SK-N-SH (cell line): Measurements from ENCODE around the gene UGT1A10. TPM values are rescaled to one million over a fixed set of nuclear protein-coding genes. Genes with fewer than 3 reads are reported as not detected.

Experiments used
- CTCF ChIA-PET: fragments of 300-600, 350-600 bp; formaldehyde crosslinking; extraction: SDS; loops from one replicate; lab custom pipeline; 2021; lab: Yijun Ruan, JAX
- POLR2A ChIA-PET: fragments of 350-600 bp; sonication (Branson Sonifier 250); formaldehyde crosslinking; extraction: SDS; loops from one replicate; lab custom pipeline; 2020; ENCODE audit warnings: antibody characterized with exemption, inconsistent platforms; lab: Yijun Ruan, JAX
- DNase-seq: peaks from one replicate; pipeline ENCODE4 v3.0.0; 2012
- H2AFZ ChIP-seq: fragments of 200-600 bp; sonication (generic); 2 replicates; pipeline ENCODE4 v1.8.1; 2016; ENCODE audit warnings: antibody characterized with exemption, mild to moderate bottlenecking, low read depth
- H3F3A ChIP-seq: fragments of 200-600 bp; sonication (generic); replicated peaks from 2 replicates; pipeline ENCODE3; 2016; ENCODE audit warnings: antibody characterized with exemption, mild to moderate bottlenecking; ENCODE audit not compliant: insufficient read depth
- H3K27ac ChIP-seq, 2 experiments: fragments of 200-500 bp in 1 of 2; fragments of 200-600 bp in 1 of 2; sonication (Bioruptor generic) in 1 of 2; sonication (generic), shearing (Covaris generic) in 1 of 2; 2 replicates each; pipeline versions ENCODE4 v1.5.1 to v1.6.1; 2014 to 2016; ENCODE audit warnings: low read depth in 2 of 2, inconsistent platforms in 1 of 2, low read length in 1 of 2, mild to moderate bottlenecking in 1 of 2, mixed read lengths in 1 of 2
- H3K27me3 ChIP-seq: fragments of 200-600 bp; sonication (generic), shearing (Covaris generic); 2 replicates; pipeline ENCODE4 v1.6.1; 2016; ENCODE audit warnings: mixed run types; ENCODE audit not compliant: insufficient read depth
- H3K36me3 ChIP-seq, 2 experiments: fragments of 200-500 bp in 1 of 2; fragments of 200-600 bp in 1 of 2; sonication (Bioruptor generic) in 1 of 2; sonication (generic) in 1 of 2; replicated peaks in 1 of 2; 2 replicates each; pipeline versions ENCODE3 to v1.5.1; 2014 to 2016; ENCODE audit warnings: low read length in 1 of 2, mild to moderate bottlenecking in 1 of 2; ENCODE audit not compliant: insufficient read depth in 2 of 2, control insufficient read depth in 1 of 2
- H3K4me1 ChIP-seq, 2 experiments: fragments of 200-500 bp in 1 of 2; fragments of 200-600 bp in 1 of 2; sonication (Bioruptor generic) in 1 of 2; sonication (generic), shearing (Covaris generic) in 1 of 2; 2 replicates each; pipeline versions ENCODE4 v1.5.1 to v1.6.1; 2014 to 2016; ENCODE audit warnings: low read depth in 1 of 2, low read length in 1 of 2, mixed run types in 1 of 2; ENCODE audit not compliant: insufficient read depth in 2 of 2, control insufficient read depth in 1 of 2
- H3K4me2 ChIP-seq: fragments of 200-600 bp; sonication (generic), shearing (Covaris generic); 2 replicates; pipeline ENCODE4 v1.6.1; 2017; ENCODE audit warnings: mixed run types
- H3K4me3 ChIP-seq, 2 experiments: fragments of 200-500 bp in 1 of 2; fragments of 200-600 bp in 1 of 2; sonication (Bioruptor generic) in 1 of 2; sonication (generic), shearing (Covaris generic) in 1 of 2; 2 replicates each; pipeline versions ENCODE4 v1.5.1 to v1.8.1; 2014 to 2016; ENCODE audit warnings: low read depth in 2 of 2, inconsistent platforms in 1 of 2, low read length in 1 of 2, mild to moderate bottlenecking in 1 of 2, mixed read lengths in 1 of 2, moderate library complexity in 1 of 2
- H3K79me2 ChIP-seq: fragments of 200-600 bp; sonication (generic); 2 replicates; pipeline ENCODE4 v1.8.1; 2017; ENCODE audit warnings: mild to moderate bottlenecking; ENCODE audit not compliant: insufficient read depth
- H3K9ac ChIP-seq: fragments of 200-600 bp; sonication (generic); 2 replicates; pipeline ENCODE4 v1.6.1; 2017; ENCODE audit warnings: mixed run types
- H3K9me2 ChIP-seq: fragments of 200-600 bp; sonication (generic); 2 replicates; pipeline ENCODE4 v1.6.1; 2017; ENCODE audit warnings: mixed run types
- H3K9me3 ChIP-seq: fragments of 200-600 bp; sonication (generic); 2 replicates; pipeline ENCODE4 v1.6.1; 2017; ENCODE audit warnings: mixed run types, mild to moderate bottlenecking, moderate library complexity
- H4K20me1 ChIP-seq: fragments of 200-600 bp; sonication (generic); 2 replicates; pipeline ENCODE4 v1.6.1; 2017; ENCODE audit warnings: mild to moderate bottlenecking, mixed run types; ENCODE audit not compliant: insufficient read depth
- CHD2 ChIP-seq: fragments of 150-350 bp; IDR thresholded peaks from 2 replicates; pipeline ENCODE4 v1.6.1; 2018; ENCODE audit warnings: low read length; ENCODE audit not compliant: partially characterized antibody
- EZH2phosphoT487 ChIP-seq: fragments of 200-600 bp; sonication (generic); IDR thresholded peaks from 2 replicates; pipeline ENCODE4 v1.6.1; 2017; ENCODE audit warnings: low read depth, mixed run types, mild to moderate bottlenecking, antibody characterized with exemption, moderate library complexity, borderline replicate concordance
- IRF3 ChIP-seq: fragments of 150-350 bp; IDR thresholded peaks from 2 replicates; pipeline ENCODE4 v1.6.1; 2016; ENCODE audit warnings: mild to moderate bottlenecking, low read depth, low read length
- MEF2A ChIP-seq: IDR thresholded peaks from 2 replicates; pipeline ENCODE4 v1.4.0; 2012; ENCODE audit warnings: low read depth, borderline replicate concordance
- POLR2AphosphoS5 ChIP-seq: IDR thresholded peaks from 2 replicates; pipeline ENCODE4 v1.6.1; 2012; ENCODE audit warnings: low read depth, low read length
- SIN3A ChIP-seq: IDR thresholded peaks from 2 replicates; pipeline ENCODE4 v1.6.1; 2012; ENCODE audit warnings: low read depth, mild to moderate bottlenecking, low read length, moderate library complexity, borderline replicate concordance
- SMC3 ChIP-seq: IDR thresholded peaks from 2 replicates; pipeline ENCODE4 v1.6.1; 2012; ENCODE audit warnings: low read depth, low read length, improper control_type of control experiment
- TCF12 ChIP-seq: IDR thresholded peaks from 2 replicates; pipeline ENCODE4 v1.4.0; 2012
- YY1 ChIP-seq: IDR thresholded peaks from 2 replicates; pipeline ENCODE4 v1.4.0; 2012; ENCODE audit warnings: low read depth, mild to moderate bottlenecking
- ZBTB33 ChIP-seq: IDR thresholded peaks from 2 replicates; pipeline ENCODE4 v1.4.0; 2012; ENCODE audit warnings: low read depth, borderline replicate concordance
- WGBS: methylation state at CpG from one replicate; pipeline ENCODE4 v1.1.6; 2017; ENCODE audit warnings: low lambda C conversion rate; 5-methylcytosine and 5-hydroxymethylcytosine counted together
- polyA plus RNA-seq, 3 experiments: library from polyadenylated mRNA; depleted of rRNA; stranded (reverse); fragments of >200 nt; gene quantifications; 2 replicates each; pipeline ENCODE4 v1.2.3, GENCODE V29; 2012

Gene UGT1A10
- polyA plus RNA-seq, 1 of the 3 experiments (the other 2 are of a cell fraction) = not detected

DNA sequence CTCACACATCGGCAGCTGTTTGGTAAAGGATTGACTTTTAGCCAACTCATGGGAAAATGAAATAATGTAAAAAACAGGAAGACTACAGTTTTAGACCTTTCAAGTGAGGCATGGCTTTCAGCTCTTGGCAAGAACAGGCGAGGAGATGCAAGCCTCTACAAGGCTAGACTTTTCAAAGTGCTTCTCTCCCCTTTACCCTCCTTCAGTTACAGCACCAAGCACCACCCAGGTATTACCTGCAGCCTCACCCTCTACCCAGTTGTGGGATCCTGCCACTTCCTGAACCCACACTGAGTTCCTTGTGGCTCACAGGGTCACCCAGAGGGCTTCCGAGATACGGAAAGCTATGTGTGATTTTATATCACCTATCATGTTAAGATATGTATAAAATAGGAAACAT, 14.7 kb downstream of the UGT1A10 start:
- H3K27ac ChIP-seq = no peak overlapping the region
- no peaks in the 10 kb centered on the region for H3K79me2 ChIP-seq
- H2AFZ ChIP-seq = no peak overlapping the region
- H3F3A ChIP-seq = no peaks in the 10 kb centered on the region
- ChIA-PET POLR2A (no interaction called here), CTCF (no interaction called here)
- no peaks in the 10 kb centered on the region for H4K20me1 ChIP-seq
- no peaks in the 10 kb centered on the region for H3K4me1 ChIP-seq
- H3K36me3 ChIP-seq = no peaks in the 10 kb centered on the region
- DNase-seq = no peak
- no peak overlapping the region for H3K4me3 ChIP-seq
- no peaks in the 10 kb centered on the region for H3K27me3 ChIP-seq
- no peak for TF ChIP-seq TCF12
- TF ChIP-seq EZH2phosphoT487 = no peak
- no peak for TF ChIP-seq SIN3A
- no peak for TF ChIP-seq SMC3
- TF ChIP-seq CHD2 = no peak
- no peak for TF ChIP-seq ZBTB33
- TF ChIP-seq YY1 = no peak
- TF ChIP-seq MEF2A = no peak
- TF ChIP-seq POLR2AphosphoS5 = no peak
- H3K9me2 ChIP-seq = no peaks in the 10 kb centered on the region
- H3K9me3 ChIP-seq = no peaks in the 10 kb centered on the region
- H3K4me2 ChIP-seq = no peak overlapping the region
- WGBS = 53% methylated on average over 4 of the region's 4 CpGs
- no peak overlapping the region for H3K9ac ChIP-seq

DNA sequence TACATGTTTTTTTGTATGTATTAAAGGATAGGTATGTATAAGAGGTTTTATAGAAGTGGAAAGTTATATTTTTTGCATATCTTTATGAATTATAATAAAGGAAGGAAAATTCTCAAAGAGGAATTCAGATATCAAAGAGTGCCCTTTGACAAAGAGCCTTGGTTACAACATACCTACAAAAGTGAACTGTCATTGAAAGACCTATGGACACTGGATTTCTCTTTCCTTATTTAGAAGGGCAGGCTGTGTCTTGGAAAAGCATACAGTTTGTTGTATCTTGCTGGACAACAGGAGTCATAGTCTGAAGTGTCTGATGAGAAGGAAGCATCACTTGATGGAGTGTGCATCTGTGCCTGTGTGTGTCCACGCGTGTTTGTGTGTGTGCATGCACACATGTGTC, 15.2 kb downstream of the UGT1A10 start:
- no peak for DNase-seq
- no peaks in the 10 kb centered on the region for H3K79me2 ChIP-seq
- no peaks in the 10 kb centered on the region for H3K36me3 ChIP-seq
- no peak overlapping the region for H3K9ac ChIP-seq
- no peaks in the 10 kb centered on the region for H4K20me1 ChIP-seq
- no peak for TF ChIP-seq IRF3
- TF ChIP-seq, all 33 proteins: peak for 0
- H3K4me3 ChIP-seq = no peak overlapping the region
- H3K27me3 ChIP-seq = no peaks in the 10 kb centered on the region
- H3K4me1 ChIP-seq = no peaks in the 10 kb centered on the region
- no peak overlapping the region for H3K27ac ChIP-seq
- ChIA-PET CTCF (no interaction called here), POLR2A (no interaction called here)
- H3K9me2 ChIP-seq = no peaks in the 10 kb centered on the region
- no peak overlapping the region for H2AFZ ChIP-seq
- 89% methylated on average over 2 of the region's 2 CpGs for WGBS
- H3K4me2 ChIP-seq = no peak overlapping the region
- H3F3A ChIP-seq = no peaks in the 10 kb centered on the region
- no peaks in the 10 kb centered on the region for H3K9me3 ChIP-seq
